PC-9 (cell line): ENCODE data around the gene HSF5. TPM values are rescaled to one million over a fixed set of nuclear protein-coding genes. Genes with fewer than 3 reads are reported as not detected.

Experiments
- BruUV-seq: library from RNA; stranded (reverse); fragments of 400-500 nt; replicated peaks from 2 replicates; lab custom pipeline; 2021; lab: Mats Ljungman, UMichigan
- CTCF ChIA-PET: fragments of 300-600 bp; sonication (Branson Sonifier 250); formaldehyde crosslinking; loops from one replicate; lab custom pipeline; 2022; ENCODE audit warnings: antibody characterized with exemption; lab: Charles Lee
- POLR2A ChIA-PET: fragments of 300-600 bp; sonication (Branson Sonifier 250); formaldehyde crosslinking; loops from one replicate; lab custom pipeline; 2022; ENCODE audit warnings: antibody characterized with exemption; ENCODE audit not compliant: unreplicated experiment; lab: Charles Lee
- DNase-seq, 2 experiments: peaks; one replicate each; pipeline versions ENCODE4 v3.0.0 to v3.0.0-alpha.2; 2015 to 2022; ENCODE audit warnings: mixed read lengths in 1 of 2
- H2AFZ ChIP-seq: fragments of 200-600 bp; sonication (generic); 2 replicates; pipeline ENCODE4 v1.8.1; 2017; ENCODE audit warnings: antibody characterized with exemption
- H3F3A ChIP-seq: fragments of 200-600 bp; sonication (generic); 2 replicates; pipeline ENCODE4 v1.8.1; 2017; ENCODE audit warnings: antibody characterized with exemption, mild to moderate bottlenecking, low read depth; ENCODE audit not compliant: insufficient read depth
- H3K27ac ChIP-seq: fragments of 200-600 bp; sonication (generic); 2 replicates; pipeline ENCODE4 v1.6.1; 2016; ENCODE audit warnings: mixed run types
- H3K27me3 ChIP-seq: fragments of 200-600 bp; sonication (generic); 2 replicates; pipeline ENCODE4 v1.6.1; 2016; ENCODE audit warnings: low read depth, mixed run types; ENCODE audit not compliant: insufficient read depth
- H3K36me3 ChIP-seq: fragments of 200-600 bp; sonication (generic); 2 replicates; pipeline ENCODE4 v1.6.1; 2016; ENCODE audit warnings: low read depth, mixed run types
- H3K4me1 ChIP-seq: fragments of 200-600 bp; sonication (generic); replicated peaks from 2 replicates; pipeline ENCODE4 v1.6.1; 2016; ENCODE audit warnings: mixed run types; ENCODE audit not compliant: insufficient read depth
- H3K4me2 ChIP-seq: fragments of 200-600 bp; sonication (generic); 2 replicates; pipeline ENCODE4 v1.6.1; 2017; ENCODE audit warnings: mixed run types
- H3K4me3 ChIP-seq: fragments of 200-600 bp; sonication (generic); 2 replicates; pipeline ENCODE4 v1.6.1; 2016; ENCODE audit warnings: mixed run types
- H3K79me2 ChIP-seq: fragments of 200-600 bp; sonication (generic); 2 replicates; pipeline ENCODE4 v1.6.1; 2017; ENCODE audit warnings: low read depth, mixed run types
- H3K9me2 ChIP-seq: fragments of 200-600 bp; sonication (generic); 2 replicates; pipeline ENCODE4 v1.8.1; 2017; ENCODE audit warnings: mild to moderate bottlenecking; ENCODE audit not compliant: insufficient read depth
- H3K9me3 ChIP-seq: fragments of 200-600 bp; sonication (generic); 2 replicates; pipeline ENCODE4 v1.8.1; 2016; ENCODE audit warnings: low read depth; ENCODE audit not compliant: insufficient read depth
- H4K20me1 ChIP-seq: fragments of 200-600 bp; sonication (generic); 2 replicates; pipeline ENCODE4 v1.8.1; 2017; ENCODE audit not compliant: insufficient read depth
- CTCF ChIP-seq: fragments of 200-600 bp; sonication (generic); conservative IDR thresholded peaks from 2 replicates; pipeline ENCODE4 v1.6.1; 2017; ENCODE audit warnings: mixed run types, antibody characterized with exemption, mild to moderate bottlenecking, moderate library complexity
- EZH2 ChIP-seq: fragments of 200-600 bp; sonication (generic); IDR thresholded peaks from 2 replicates; pipeline ENCODE4 v1.8.0; 2017; ENCODE audit warnings: antibody characterized with exemption, low read depth
- intact Hi-C: fragments of 100-400 bp; cut with micrococcal nuclease; formaldehyde crosslinking; loops from one replicate; pipeline ENCODE4 v1.10.0; 2022; ENCODE audit not compliant: unreplicated experiment
- total RNA-seq: library from RNA; stranded (reverse); gene quantifications from 2 replicates; pipeline ENCODE4 v1.2.3, GENCODE V29; 2021

Gene HSF5
- total RNA-seq, 1 experiment from 2014 or later: not detected

GRCh38 chr17:58515286-58515685 lies 27.1 kb upstream of the HSF5 start:
- Histone ChIP-seq H3K36me3 (0 out of 2 replicates have a peak, but pooled peaks cover 12% of the 10 kb centered on the region), H3K27me3 (no peaks in the 10 kb centered on the region), H3K79me2 (peaks cover 3% of the 10 kb centered on the region; the same call in 1 of the 2 replicates), H3K4me1 (peaks cover 22% of the 10 kb centered on the region), H3K27ac (no peak overlapping the region), H3K4me3 (no peak overlapping the region), H4K20me1 (no peaks in the 10 kb centered on the region), H3K9me2 (no peaks in the 10 kb centered on the region), H3K9me3 (no peaks in the 10 kb centered on the region), H3F3A (peaks cover 37% of the 10 kb centered on the region), H2AFZ (no peak overlapping the region), H3K4me2 (no peak overlapping the region)
- ChIA-PET POLR2A (interaction anchor here (0.7 kb wide), 1 partner anchor 144 kb away, joined by 6 read pairs; no protein-coding TSS in a partner anchor), CTCF (interaction anchor here (0.5 to 0.6 kb wide), 2 partner anchors 135 to 214 kb away, joined by 3 read pairs; no protein-coding TSS in a partner anchor)
- TF ChIP-seq EZH2 (no peak), CTCF (no peak)
- no TSS peak for BruUV-seq
- DNase-seq: no peak
- intact Hi-C loops: loop anchor here (5.0 kb wide), 1 partner anchor 577 kb away; no protein-coding TSS in a partner anchor

- Histone ChIP-seq H3K4me3 (peak overlapping the region; percentile 73; the same call in 1 of the 2 replicates), H3K36me3 (0 out of 2 replicates have a peak, but pooled peaks cover 12% of the 10 kb centered on the region), H3K27me3 (no peaks in the 10 kb centered on the region), H3K9me3 (no peaks in the 10 kb centered on the region), H3K4me1 (peaks cover 17% of the 10 kb centered on the region), H3K27ac (no peak overlapping the region), H4K20me1 (no peaks in the 10 kb centered on the region), H3K9me2 (no peaks in the 10 kb centered on the region), H3K4me2 (peak overlapping the region; percentile 82; the same call in 1 of the 2 replicates), H3F3A (peaks cover 37% of the 10 kb centered on the region), H3K79me2 (peaks cover 3% of the 10 kb centered on the region; the same call in 1 of the 2 replicates), H2AFZ (0 out of 2 replicates have a peak overlapping the region, but pooled peaks have one; percentile 15)
- POLR2A ChIA-PET: no interaction called here
- no peak for TF ChIP-seq CTCF
- no peak for TF ChIP-seq EZH2
- no TSS peak for BruUV-seq
- no peak for DNase-seq
- CTCF ChIA-PET: interaction anchor here (0.5 to 0.6 kb wide), 3 partner anchors 135 to 213 kb away, joined by 3 read pairs; no protein-coding TSS in a partner anchor
- intact Hi-C loops: loop anchor here (5.0 kb wide), 1 partner anchor 578 kb away; no protein-coding TSS in a partner anchor
These were observed 26.6 kb upstream of the HSF5 start for GRCh38 chr17:58514770-58515157.

GRCh38 chr17:58513965-58514769 lies 26.0 kb upstream of the HSF5 start, which contains the start of gene MTMR4:
Gene MTMR4 (minus strand): TSS chr17:58514638. CDS start chr17:58514407, 231 bp downstream.
- CTCF ChIA-PET: interaction anchor here (0.5 to 0.6 kb wide), 3 partner anchors 134 to 213 kb away, joined by 3 read pairs; no protein-coding TSS in a partner anchor
- no peak for TF ChIP-seq CTCF
- TF ChIP-seq EZH2: no peak
- peaks cover 35% of the 10 kb centered on the region for H3F3A ChIP-seq
- no TSS peak for BruUV-seq
- POLR2A ChIA-PET: interaction anchor here (0.7 kb wide), 1 partner anchor 28 kb away, joined by 4 read pairs; no protein-coding TSS in a partner anchor
- peaks cover 3% of the 10 kb centered on the region; the same call in 1 of the 2 replicates for H3K79me2 ChIP-seq
- intact Hi-C loops: no loop called here
- H3K36me3 ChIP-seq: 0 out of 2 replicates have a peak, but pooled peaks cover 12% of the 10 kb centered on the region
- DNase-seq: peak; percentile 63 to 78
- no peaks in the 10 kb centered on the region for H3K9me3 ChIP-seq
- peak within 1 kb of the TSS; percentile 82 for H3K4me2 ChIP-seq
- no peaks in the 10 kb centered on the region for H3K9me2 ChIP-seq
- peak within 1 kb of the TSS; percentile 85 for H2AFZ ChIP-seq
- H3K27ac ChIP-seq: no peak within 1 kb of the TSS
- H3K4me3 ChIP-seq: peak within 1 kb of the TSS; percentile 73
- H3K4me1 ChIP-seq: peaks cover 16% of the 10 kb centered on the region
- no peaks in the 10 kb centered on the region for H4K20me1 ChIP-seq
- H3K27me3 ChIP-seq: no peaks in the 10 kb centered on the region
